Measurements from ENCODE around the gene FNDC3B.

GRCh38 chr3:172286548-172287148 lies 247.3 kb downstream of the FNDC3B start:
- TF ChIP-seq CTCF (IDR thresholded peaks at IDR 0.05; ENCODE audit: low read length) = no peak
- no peak for TF ChIP-seq EZH2 (IDR thresholded peaks at IDR 0.05; ENCODE audit: borderline replicate concordance, low read length)

All from OCI-LY1 (cell line).